ENCODE data around the gene KLHL29. TPM values are rescaled to one million over a fixed set of nuclear protein-coding genes. Genes with fewer than 3 reads are reported as not detected.

The KLHL29 gene
- total and polyA plus RNA-seq, 4 donors: 0.29 to 2.3 (median 0.68) TPM

DNA sequence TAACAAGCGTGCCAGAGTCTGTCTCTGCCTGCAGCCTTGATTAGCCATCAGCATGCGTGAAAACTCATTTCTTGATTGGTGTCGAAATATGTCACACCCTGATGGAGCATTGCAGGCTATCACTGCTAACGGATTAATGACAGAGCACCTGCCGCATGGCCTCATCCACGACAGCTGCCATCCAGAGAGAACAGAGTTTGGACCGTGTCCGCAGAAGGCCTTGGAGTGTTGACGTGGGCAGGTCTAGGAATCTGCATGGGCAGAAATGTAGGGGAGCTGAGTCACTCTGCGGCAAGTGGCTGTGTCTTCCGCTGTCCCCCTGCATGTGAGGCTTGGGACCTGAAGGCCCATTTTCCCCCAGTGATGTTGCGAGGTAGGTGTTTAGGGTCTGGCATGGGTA lies 43.0 kb downstream of the KLHL29 start (continued):
- TF ChIP-seq CTCF (IDR thresholded peaks at IDR 0.05; ENCODE audit: low read depth, low read length, missing input control): no peak

- Histone ChIP-seq H3K36me3 (ENCODE audit: control insufficient read depth in 4 of 4, insufficient read depth in 3 of 4, low read depth in 1 of 4, low read length in 3 of 4) (no peaks in the 10 kb centered on the region), H3K9me3 (ENCODE audit: control insufficient read depth in 4 of 4, low read length in 3 of 4) (no peaks in the 10 kb centered on the region), H3K27ac (ENCODE audit: low read depth in 1 of 2, low read length in 2 of 2) (no peak overlapping the region), H3K4me3 (ENCODE audit: low read depth in 1 of 3, low read length in 3 of 3) (no peak overlapping the region), H3K27me3 (ENCODE audit: control insufficient read depth in 4 of 4, insufficient read depth in 4 of 4, low read length in 3 of 4) (no peaks in the 10 kb centered on the region), H3K9ac (ENCODE audit: low read depth in 1 of 2, low read length in 2 of 2) (no peak overlapping the region), H3K4me1 (ENCODE audit: control insufficient read depth in 4 of 4, insufficient read depth in 4 of 4, low read length in 3 of 4) (peaks cover 0 to 4% (median 0%) of the 10 kb centered on the region in 4 donors)
- 92% methylated on average over 6 of the region's 6 CpGs for WGBS
- TF ChIP-seq ZBTB33 (IDR thresholded peaks at IDR 0.05) (no peak), CTCF (IDR thresholded peaks at IDR 0.05; ENCODE audit: low read depth, low read length, missing input control) (no peak), HNF4A (conservative IDR thresholded peaks at IDR 0.05) (no peak), JUND (IDR thresholded peaks at IDR 0.05) (no peak), NR2F2 (IDR thresholded peaks at IDR 0.05) (no peak), FOXA2 (IDR thresholded peaks at IDR 0.05) (no peak), SP1 (IDR thresholded peaks at IDR 0.05) (no peak), HNF4G (IDR thresholded peaks at IDR 0.05) (no peak), TAF1 (conservative IDR thresholded peaks at IDR 0.05) (no peak), RAD21 (IDR thresholded peaks at IDR 0.05) (no peak), GABPA (IDR thresholded peaks at IDR 0.05 in 1 of 2, conservative IDR thresholded peaks at IDR 0.05 in 1 of 2) (no peak)
- TF ChIP-seq, protein P1, sequence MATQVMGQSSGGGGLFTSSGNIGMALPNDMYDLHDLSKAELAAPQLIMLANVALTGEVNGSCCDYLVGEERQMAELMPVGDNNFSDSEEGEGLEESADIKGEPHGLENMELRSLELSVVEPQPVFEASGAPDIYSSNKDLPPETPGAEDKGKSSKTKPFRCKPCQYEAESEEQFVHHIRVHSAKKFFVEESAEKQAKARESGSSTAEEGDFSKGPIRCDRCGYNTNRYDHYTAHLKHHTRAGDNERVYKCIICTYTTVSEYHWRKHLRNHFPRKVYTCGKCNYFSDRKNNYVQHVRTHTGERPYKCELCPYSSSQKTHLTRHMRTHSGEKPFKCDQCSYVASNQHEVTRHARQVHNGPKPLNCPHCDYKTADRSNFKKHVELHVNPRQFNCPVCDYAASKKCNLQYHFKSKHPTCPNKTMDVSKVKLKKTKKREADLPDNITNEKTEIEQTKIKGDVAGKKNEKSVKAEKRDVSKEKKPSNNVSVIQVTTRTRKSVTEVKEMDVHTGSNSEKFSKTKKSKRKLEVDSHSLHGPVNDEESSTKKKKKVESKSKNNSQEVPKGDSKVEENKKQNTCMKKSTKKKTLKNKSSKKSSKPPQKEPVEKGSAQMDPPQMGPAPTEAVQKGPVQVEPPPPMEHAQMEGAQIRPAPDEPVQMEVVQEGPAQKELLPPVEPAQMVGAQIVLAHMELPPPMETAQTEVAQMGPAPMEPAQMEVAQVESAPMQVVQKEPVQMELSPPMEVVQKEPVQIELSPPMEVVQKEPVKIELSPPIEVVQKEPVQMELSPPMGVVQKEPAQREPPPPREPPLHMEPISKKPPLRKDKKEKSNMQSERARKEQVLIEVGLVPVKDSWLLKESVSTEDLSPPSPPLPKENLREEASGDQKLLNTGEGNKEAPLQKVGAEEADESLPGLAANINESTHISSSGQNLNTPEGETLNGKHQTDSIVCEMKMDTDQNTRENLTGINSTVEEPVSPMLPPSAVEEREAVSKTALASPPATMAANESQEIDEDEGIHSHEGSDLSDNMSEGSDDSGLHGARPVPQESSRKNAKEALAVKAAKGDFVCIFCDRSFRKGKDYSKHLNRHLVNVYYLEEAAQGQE (IDR thresholded peaks at IDR 0.05): no peak
- TF ChIP-seq, protein P2, sequence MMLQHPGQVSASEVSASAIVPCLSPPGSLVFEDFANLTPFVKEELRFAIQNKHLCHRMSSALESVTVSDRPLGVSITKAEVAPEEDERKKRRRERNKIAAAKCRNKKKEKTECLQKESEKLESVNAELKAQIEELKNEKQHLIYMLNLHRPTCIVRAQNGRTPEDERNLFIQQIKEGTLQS (IDR thresholded peaks at IDR 0.05): no peak
- DNase-seq (ENCODE audit: low spot score): no peak
These were observed 44.1 kb downstream of the KLHL29 start for GRCh38 chr2:23429036-23429435.

All from liver (tissue), 9 donors.